H1 (cell line): Measurements from ENCODE around the gene HDLBP. TPM values are rescaled to one million over a fixed set of nuclear protein-coding genes. Genes with fewer than 3 reads are reported as not detected.

Source experiments
- ATF2 ChIP-seq: IDR thresholded peaks from 2 replicates; pipeline ENCODE4 v1.6.1; 2012; ENCODE audit warnings: low read length, inconsistent platforms
- CTBP2 ChIP-seq: IDR thresholded peaks from 2 replicates; pipeline ENCODE4 v1.7.0; 2011; ENCODE audit warnings: borderline replicate concordance, mild to moderate bottlenecking, moderate library complexity, mixed read lengths, low read length; ENCODE audit not compliant: insufficient read depth, insufficient read length
- MAX ChIP-seq: IDR thresholded peaks from 2 replicates; pipeline ENCODE4 v1.6.1; 2012; ENCODE audit warnings: inconsistent platforms
- polyA plus RNA-seq, 7 experiments: library from polyadenylated mRNA; depleted of rRNA in 3 of 7; stranded (reverse) in 5 of 7; unstranded in 2 of 7; fragments of >200 nt in 5 of 7; fragments of 200-250 nt in 2 of 7; gene quantifications; 1 replicate in 5 of 7; 2 replicates in 1 of 7; 4 replicates in 1 of 7; pipeline versions ENCODE4 v1.2.1 to v1.2.3, GENCODE V29; 2011 to 2013; ENCODE audit warnings: missing spikeins in 2 of 7, mixed read lengths in 2 of 7
- total RNA-seq: library from RNA; stranded (reverse); fragmentation: NEBNext Ultra II Directional; extraction: Animal tissue kit (Norgen Biotek cat#: 25700); gene quantifications from 2 replicates; pipeline ENCODE4 v1.2.1, GENCODE V29; 2021

The HDLBP gene
- total and polyA plus RNA-seq, 2 of the 8 experiments (the other 6 are each of a cell fraction or from before 2014, with no cell fraction given) = 185 to 360 TPM

- TF ChIP-seq ATF2 = no peak
- no peak for TF ChIP-seq MAX
- no peak for TF ChIP-seq CTBP2
Measured at GRCh38 chr2:241177526-241178334, 137.7 kb downstream of the HDLBP start (continued).

Other genes with a start within 250 kb of the HDLBP start
- 25.8 and 25.9 TPM in 2 replicates for gene MTERF4, start 213.4 kb downstream of the HDLBP start, total RNA-seq
- gene MTERF4, start 213.4 kb downstream of the HDLBP start, polyA plus RNA-seq (2011; rRNA removed) = 25.8 and 28.5 TPM in 2 replicates
- 57.3 and 66.1 TPM in 2 replicates for gene PASK, start 166.2 kb downstream of the HDLBP start, total RNA-seq
- gene PASK, start 166.2 kb downstream of the HDLBP start, polyA plus RNA-seq (2011; rRNA removed) = 20.5 and 26.5 TPM in 2 replicates
- gene PPP1R7, start 165.2 kb downstream of the HDLBP start, total RNA-seq = 51.9 and 64.0 TPM in 2 replicates
- 18.6 and 22.2 TPM in 2 replicates for gene PPP1R7, start 165.2 kb downstream of the HDLBP start, polyA plus RNA-seq (2011; rRNA removed)
- gene ANO7, start 127.0 kb downstream of the HDLBP start, total RNA-seq = 6.5 and 6.9 TPM in 2 replicates
- 3.2 and 4.1 TPM in 2 replicates for gene ANO7, start 127.0 kb downstream of the HDLBP start, polyA plus RNA-seq (2011; rRNA removed)
- gene SEPTIN2, start 253 bp upstream of the HDLBP start, total RNA-seq = 373 and 392 TPM in 2 replicates
- gene SEPTIN2, start 253 bp upstream of the HDLBP start, polyA plus RNA-seq (2011; rRNA removed) = 288 and 650 TPM in 2 replicates
- 33.4 and 35.7 TPM in 2 replicates for gene FARP2, start 40.6 kb upstream of the HDLBP start, total RNA-seq
- gene FARP2, start 40.6 kb upstream of the HDLBP start, polyA plus RNA-seq (2011; rRNA removed) = 12.4 and 12.7 TPM in 2 replicates
- 159 and 162 TPM in 2 replicates for gene STK25, start 192.9 kb upstream of the HDLBP start, total RNA-seq
- gene STK25, start 192.9 kb upstream of the HDLBP start, polyA plus RNA-seq (2011; rRNA removed) = 546 and 743 TPM in 2 replicates
- 33.7 and 34.7 TPM in 2 replicates for gene BOK, start 243.1 kb upstream of the HDLBP start, total RNA-seq
- 37.6 and 47.9 TPM in 2 replicates for gene BOK, start 243.1 kb upstream of the HDLBP start, polyA plus RNA-seq (2011; rRNA removed)